H1 (cell line): ENCODE measurements around the gene CUBN.

Experiments
- ATF2 ChIP-seq: IDR thresholded peaks from 2 replicates; pipeline ENCODE4 v1.6.1; 2012; ENCODE audit warnings: low read length, inconsistent platforms
- BCL11A ChIP-seq, 2 experiments: IDR thresholded peaks; one replicate each; pipeline ENCODE4 v1.6.1; 2011; ENCODE audit warnings: low read depth in 2 of 2, low read length in 2 of 2, mild to moderate bottlenecking in 2 of 2
- CHD1 ChIP-seq: IDR thresholded peaks from 2 replicates; pipeline ENCODE4 v1.6.1; 2012; ENCODE audit warnings: low read depth, low read length, improper control_type of control experiment
- CTCF ChIP-seq, 3 experiments: IDR thresholded peaks; 1 replicate in 2 of 3; 2 replicates in 1 of 3; pipeline versions ENCODE4 v1.5.1 to v1.6.1; 2011; ENCODE audit warnings: low read length in 3 of 3, mild to moderate bottlenecking in 3 of 3, inconsistent platforms in 2 of 3, low read depth in 1 of 3, moderate library complexity in 1 of 3; ENCODE audit not compliant: insufficient read depth in 1 of 3; ENCODE audit errors: control extremely low read depth in 1 of 3
- EZH2 ChIP-seq: fragments of 200-600 bp; sonication (generic); IDR thresholded peaks from 2 replicates; pipeline ENCODE4 v1.7.1; 2012; ENCODE audit warnings: low read depth, mild to moderate bottlenecking, moderate library complexity, low read length, inconsistent platforms; ENCODE audit not compliant: severe bottlenecking
- GABPA ChIP-seq: IDR thresholded peaks from 2 replicates; pipeline ENCODE4 v1.6.1; 2011; ENCODE audit warnings: mild to moderate bottlenecking, low read length, moderate library complexity, borderline replicate concordance; ENCODE audit not compliant: insufficient read depth
- POLR2AphosphoS5 ChIP-seq: IDR thresholded peaks from 2 replicates; pipeline ENCODE4 v1.6.1; 2011; ENCODE audit warnings: low read depth, low read length
- POU5F1 ChIP-seq: IDR thresholded peaks from 2 replicates; pipeline ENCODE4 v1.6.1; 2011; ENCODE audit warnings: low read depth, mild to moderate bottlenecking, low read length, moderate library complexity
- RXRA ChIP-seq: IDR thresholded peaks from 2 replicates; pipeline ENCODE4 v1.6.1; 2011; ENCODE audit warnings: low read depth, mild to moderate bottlenecking, low read length, moderate library complexity; ENCODE audit not compliant: insufficient read depth
- SIN3A ChIP-seq, 2 experiments: IDR thresholded peaks in 1 of 2; conservative IDR thresholded peaks in 1 of 2; 2 replicates each; pipeline ENCODE4 v1.6.1; 2011 to 2012; ENCODE audit warnings: low read length in 2 of 2, improper control_type of control experiment in 1 of 2, low read depth in 1 of 2, mild to moderate bottlenecking in 1 of 2
- SP2 ChIP-seq: IDR thresholded peaks from 2 replicates; pipeline ENCODE4 v1.6.1; 2012; ENCODE audit warnings: mild to moderate bottlenecking, low read length, inconsistent platforms
- SUZ12 ChIP-seq: fragments of 200-600 bp; sonication (generic); IDR thresholded peaks from 2 replicates; pipeline ENCODE4 v1.6.1; 2012; ENCODE audit warnings: mild to moderate bottlenecking, inconsistent platforms, low read length, moderate library complexity, mixed read lengths
- YY1 ChIP-seq: IDR thresholded peaks from 2 replicates; pipeline ENCODE4 v1.6.1; 2011; ENCODE audit warnings: low read depth, mild to moderate bottlenecking, low read length
- ZNF274 ChIP-seq: IDR thresholded peaks from 2 replicates; pipeline ENCODE4 v1.7.0; 2012; ENCODE audit warnings: low read length, borderline replicate concordance; ENCODE audit errors: extremely low read depth

GRCh38 chr10:16795410-16796073 lies 334.1 kb downstream of the CUBN start:
- no peak for TF ChIP-seq CTCF (IDR thresholded peaks at IDR 0.05; ENCODE audit: control extremely low read depth in 1 of 3, insufficient read depth in 1 of 3, low read depth in 1 of 3, low read length in 3 of 3)
- no peak for TF ChIP-seq ATF2
- TF ChIP-seq CHD1: no peak
- no peak for TF ChIP-seq EZH2
- no peak for TF ChIP-seq POU5F1
- no peak for TF ChIP-seq POLR2AphosphoS5
- no peak for TF ChIP-seq SIN3A (conservative IDR thresholded peaks at IDR 0.05 in 1 of 2, IDR thresholded peaks at IDR 0.05 in 1 of 2; ENCODE audit: low read depth in 1 of 2, low read length in 2 of 2)
- TF ChIP-seq RXRA: no peak
- TF ChIP-seq YY1: no peak
- TF ChIP-seq ZNF274: no peak
- no peak for TF ChIP-seq SUZ12
- no peak for TF ChIP-seq GABPA
- TF ChIP-seq BCL11A (IDR thresholded peaks at IDR 0.05; ENCODE audit: low read depth in 2 of 2, low read length in 2 of 2): no peak
- TF ChIP-seq SP2: no peak
